ENCODE measurements around the gene TGFB1I1. TPM values are rescaled to one million over a fixed set of nuclear protein-coding genes. Genes with fewer than 3 reads are reported as not detected.

The TGFB1I1 gene
- total and polyA plus RNA-seq, 2 of the 13 experiments (the other 11 are each of a cell fraction or from before 2014, with no cell fraction given): 0.80 to 2.9 TPM

- peak; percentile 41 for TF ChIP-seq ZNF687 (CRISPR knock-in tag; IDR thresholded peaks at IDR 0.05)
- 0 out of 2 replicates have a peak, but pooled peaks have one; percentile 32 for TF ChIP-seq POLR2G (IDR thresholded peaks at IDR 0.05; ENCODE audit: low read depth, low read length)
- TF ChIP-seq ZNF326 (CRISPR knock-in tag; IDR thresholded peaks at IDR 0.05; ENCODE audit: borderline replicate concordance): peak; percentile 86; the same call in 1 of the 2 replicates
- TF ChIP-seq KLF16 (CRISPR knock-in tag; IDR thresholded peaks at IDR 0.05): no peak
- TF ChIP-seq ZBTB38 (CRISPR knock-in tag; IDR thresholded peaks at IDR 0.05): 0 out of 2 replicates have a peak, but pooled peaks have one; percentile 45
- TF ChIP-seq ZFP91 (CRISPR knock-in tag; IDR thresholded peaks at IDR 0.05; ENCODE audit: borderline replicate concordance): peak; percentile 46; the same call in 1 of the 2 replicates
- no peak for TF ChIP-seq PBX2 (CRISPR knock-in tag; IDR thresholded peaks at IDR 0.05)
- no peak for TF ChIP-seq GATAD1 (CRISPR knock-in tag; IDR thresholded peaks at IDR 0.05)
- peak; percentile 65 for TF ChIP-seq CTCF (CRISPR knock-in tag; IDR thresholded peaks at IDR 0.05)
- TF ChIP-seq ZNF362 (CRISPR knock-in tag; IDR thresholded peaks at IDR 0.05; ENCODE audit: borderline replicate concordance): no peak
- 0 out of 2 replicates have a peak, but pooled peaks have one; percentile 4 for TF ChIP-seq POLR2AphosphoS5 (IDR thresholded peaks at IDR 0.05; ENCODE audit: low read depth, low read length)
- peak; percentile 32; the same call in 1 of the 2 replicates for TF ChIP-seq RBFOX2 (IDR thresholded peaks at IDR 0.05; ENCODE audit: low read depth, low read length)
- no peak for TF ChIP-seq GABPB1 (CRISPR knock-in tag; IDR thresholded peaks at IDR 0.05)
- TF ChIP-seq BHLHE40 (IDR thresholded peaks at IDR 0.05; ENCODE audit: low read length): no peak
- TF ChIP-seq ZBTB14 (CRISPR knock-in tag; IDR thresholded peaks at IDR 0.05): no peak
These were observed 16.2 kb upstream of the TGFB1I1 start (continued) for GRCh38 chr16:31455601-31456314.
